GM23338 (cell line): ENCODE results near the gene KCNH8. TPM values are rescaled to one million over a fixed set of nuclear protein-coding genes. Genes with fewer than 3 reads are reported as not detected.

Experiments used
- ATAC-seq: fragments of 200-7000 bp; cut with Tn5 transposase; 3 replicates; pipeline ENCODE4 v1.9.1; 2020
- DNase-seq: peaks from one replicate; pipeline ENCODE4 v3.0.0-alpha.2; 2015; ENCODE audit warnings: low spot score
- H2AFZ ChIP-seq: fragments of 200-600 bp; sonication (generic); 2 replicates; pipeline ENCODE4 v1.8.0; 2016; ENCODE audit warnings: antibody characterized with exemption, mild to moderate bottlenecking, moderate library complexity
- H3F3A ChIP-seq: fragments of 200-600 bp; sonication (generic); replicated peaks from 2 replicates; pipeline ENCODE4 v1.8.0; 2017; ENCODE audit warnings: antibody characterized with exemption, mixed run types, low read depth
- H3K27ac ChIP-seq: fragments of 200-600 bp; sonication (generic); 2 replicates; pipeline ENCODE4 v1.6.1; 2016; ENCODE audit warnings: low read depth
- H3K27me3 ChIP-seq: fragments of 200-600 bp; sonication (generic); 2 replicates; pipeline ENCODE4 v1.8.0; 2016; ENCODE audit warnings: mild to moderate bottlenecking, mixed run types, moderate library complexity; ENCODE audit not compliant: insufficient read depth
- H3K36me3 ChIP-seq: fragments of 200-600 bp; sonication (generic); 2 replicates; pipeline ENCODE4 v1.8.0; 2016; ENCODE audit warnings: mild to moderate bottlenecking; ENCODE audit not compliant: insufficient read depth
- H3K4me1 ChIP-seq: fragments of 200-600 bp; sonication (generic); 2 replicates; pipeline ENCODE4 v1.8.0; 2016; ENCODE audit warnings: mild to moderate bottlenecking, moderate library complexity; ENCODE audit not compliant: insufficient read depth
- H3K4me2 ChIP-seq: fragments of 200-600 bp; sonication (generic); 2 replicates; pipeline ENCODE4 v1.7.1; 2017; ENCODE audit warnings: mixed run types
- H3K4me3 ChIP-seq: fragments of 200-600 bp; sonication (generic); 2 replicates; pipeline ENCODE4 v1.6.1; 2016; ENCODE audit warnings: mixed run types
- H3K79me2 ChIP-seq: fragments of 200-600 bp; sonication (generic); replicated peaks from 2 replicates; pipeline ENCODE4 v1.8.0; 2017; ENCODE audit warnings: mild to moderate bottlenecking; ENCODE audit not compliant: insufficient read depth
- H3K9me2 ChIP-seq: fragments of 200-600 bp; sonication (generic); 2 replicates; pipeline ENCODE4 v1.8.0; 2017; ENCODE audit not compliant: insufficient read depth
- H4K20me1 ChIP-seq: fragments of 200-600 bp; sonication (generic); replicated peaks from 2 replicates; pipeline ENCODE4 v1.8.0; 2017; ENCODE audit warnings: mild to moderate bottlenecking; ENCODE audit not compliant: insufficient read depth
- H3K27ac Mint-ChIP-seq: 2 replicates; pipeline ENCODE4 v1.8.0; 2020; ENCODE audit warnings: inconsistent platforms, mild to moderate bottlenecking, moderate library complexity, mixed read lengths
- H3K27me3 Mint-ChIP-seq: 3 replicates; pipeline ENCODE4 v1.8.0; 2022; ENCODE audit warnings: low read depth, mild to moderate bottlenecking, moderate library complexity, mixed read lengths, inconsistent platforms; ENCODE audit not compliant: insufficient read depth, poor library complexity
- H3K36me3 Mint-ChIP-seq: 3 replicates; pipeline ENCODE4 v1.8.0; 2021; ENCODE audit warnings: low read depth, mild to moderate bottlenecking, inconsistent platforms, moderate library complexity, mixed read lengths
- H3K4me1 Mint-ChIP-seq: 3 replicates; pipeline ENCODE4 v1.8.0; 2020; ENCODE audit warnings: mild to moderate bottlenecking, inconsistent platforms, mixed read lengths
- H3K4me3 Mint-ChIP-seq: 3 replicates; pipeline ENCODE4 v1.8.0; 2021; ENCODE audit warnings: moderate library complexity, mild to moderate bottlenecking, inconsistent platforms, mixed read lengths
- H3K9me3 Mint-ChIP-seq: 3 replicates; pipeline ENCODE4 v1.8.0; 2020; ENCODE audit warnings: moderate library complexity, mild to moderate bottlenecking, inconsistent platforms, mixed read lengths
- CREB1 ChIP-seq: fragments of 250-450 bp; sonication (Bioruptor Pico); IDR thresholded peaks from 2 replicates; pipeline ENCODE4 v1.5.0; 2020; ENCODE audit warnings: low read depth, mild to moderate bottlenecking, moderate library complexity
- EZH2 ChIP-seq: fragments of 200-600 bp; sonication (generic); IDR thresholded peaks from one replicate; pipeline ENCODE4 v1.8.0; 2017; ENCODE audit warnings: antibody characterized with exemption, mild to moderate bottlenecking, low read depth; ENCODE audit not compliant: unreplicated experiment
- EZH2phosphoT487 ChIP-seq: fragments of 200-600 bp; sonication (generic); IDR thresholded peaks from one replicate; pipeline ENCODE4 v1.8.1; 2018; ENCODE audit warnings: antibody characterized with exemption; ENCODE audit not compliant: unreplicated experiment
- JUNB ChIP-seq: IDR thresholded peaks from one replicate; pipeline ENCODE4 v1.6.1; 2016; ENCODE audit warnings: antibody characterized with exemption; ENCODE audit not compliant: unreplicated experiment
- POLR2AphosphoS5 ChIP-seq: IDR thresholded peaks from 2 replicates; pipeline ENCODE4 v1.6.1; 2016; ENCODE audit warnings: antibody characterized with exemption, low read depth
- REST ChIP-seq: IDR thresholded peaks from one replicate; pipeline ENCODE4 v1.6.1; 2018; ENCODE audit warnings: antibody characterized with exemption; ENCODE audit not compliant: unreplicated experiment
- ZNF114 ChIP-seq: fragments of 250-450 bp; sonication (Bioruptor Pico); IDR thresholded peaks from 2 replicates; pipeline ENCODE4 v1.5.0; 2020; ENCODE audit warnings: mild to moderate bottlenecking, moderate library complexity
- ZNF331 ChIP-seq: fragments of 250-450 bp; sonication (Bioruptor Pico); IDR thresholded peaks from 2 replicates; pipeline ENCODE4 v1.5.0; 2020; ENCODE audit warnings: low read depth, mild to moderate bottlenecking, moderate library complexity
- polyA plus RNA-seq: library from polyadenylated mRNA; unstranded; fragments of >200 nt; fragmentation: Nextera tagmentation; extraction: Ambion mirVana; gene quantifications from 2 replicates; pipeline ENCODE4 v1.2.1, GENCODE V29; 2016
- total RNA-seq: library from RNA; depleted of rRNA; stranded (reverse); fragments of >200 nt; shearing (Covaris generic); gene quantifications from 2 replicates; pipeline ENCODE4 v1.2.3, GENCODE V29; 2014
- TF ChIP-seq, protein P1 (sequence below): IDR thresholded peaks from 2 replicates; pipeline ENCODE4 v1.6.1; 2016; ENCODE audit warnings: antibody characterized with exemption

KCNH8 gene
- total and polyA plus RNA-seq, 2 experiments from 2014 or later: 1.3 to 3.4 TPM

- no peak for TF ChIP-seq EZH2phosphoT487
- no peak for TF ChIP-seq REST
- TF ChIP-seq ZNF114: no peak
- no peak for TF ChIP-seq JUNB
- no peak for TF ChIP-seq CREB1 (CRISPR knock-in tag)
- TF ChIP-seq, protein P1, sequence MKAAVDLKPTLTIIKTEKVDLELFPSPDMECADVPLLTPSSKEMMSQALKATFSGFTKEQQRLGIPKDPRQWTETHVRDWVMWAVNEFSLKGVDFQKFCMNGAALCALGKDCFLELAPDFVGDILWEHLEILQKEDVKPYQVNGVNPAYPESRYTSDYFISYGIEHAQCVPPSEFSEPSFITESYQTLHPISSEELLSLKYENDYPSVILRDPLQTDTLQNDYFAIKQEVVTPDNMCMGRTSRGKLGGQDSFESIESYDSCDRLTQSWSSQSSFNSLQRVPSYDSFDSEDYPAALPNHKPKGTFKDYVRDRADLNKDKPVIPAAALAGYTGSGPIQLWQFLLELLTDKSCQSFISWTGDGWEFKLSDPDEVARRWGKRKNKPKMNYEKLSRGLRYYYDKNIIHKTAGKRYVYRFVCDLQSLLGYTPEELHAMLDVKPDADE: no peak
These were observed 115.3 kb downstream of the KCNH8 start (continued) for GRCh38 chr3:19263606-19264005.

- H3K4me1 Mint-ChIP-seq: peaks cover 34% of the 10 kb centered on the region
- ATAC-seq (no peak), DNase-seq (no peak)
- no peaks in the 10 kb centered on the region for H3K9me3 Mint-ChIP-seq
- no peaks in the 10 kb centered on the region for H3K27me3 Mint-ChIP-seq
- no peaks in the 10 kb centered on the region for H3K79me2 ChIP-seq
- no peak overlapping the region for H3K4me2 ChIP-seq
- TF ChIP-seq EZH2: no peak
- TF ChIP-seq POLR2AphosphoS5: no peak
- no peak for TF ChIP-seq EZH2phosphoT487
- no peak for TF ChIP-seq REST
- TF ChIP-seq ZNF331 (CRISPR knock-in tag): no peak
- no peak for TF ChIP-seq ZNF114
- no peaks in the 10 kb centered on the region for H4K20me1 ChIP-seq
- no peaks in the 10 kb centered on the region for H3K27me3 ChIP-seq
- peaks cover 14% of the 10 kb centered on the region; the same call in 1 of the 2 replicates for H3K9me2 ChIP-seq
- no peak overlapping the region for H3K4me3 ChIP-seq
- no peaks in the 10 kb centered on the region for H3K36me3 ChIP-seq
- H3F3A ChIP-seq: no peaks in the 10 kb centered on the region
- H2AFZ ChIP-seq: no peak overlapping the region
- H3K4me1 ChIP-seq: peaks cover 24% of the 10 kb centered on the region
- H3K27ac ChIP-seq: no peak overlapping the region
- no peak overlapping the region; the same call in 1 of the 2 replicates for H3K27ac Mint-ChIP-seq
- no peaks in the 10 kb centered on the region for H3K36me3 Mint-ChIP-seq
- H3K4me3 Mint-ChIP-seq: no peak overlapping the region
These were observed 116.1 kb downstream of the KCNH8 start for GRCh38 chr3:19264424-19264823.
